DOHH2 (cell line): ENCODE measurements around the gene CBS.

Source experiments
- H3F3A ChIP-seq: fragments of 200-600 bp; sonication (generic), shearing (Covaris generic); 2 replicates; pipeline ENCODE4 v1.6.0; 2016; ENCODE audit warnings: antibody characterized with exemption, mild to moderate bottlenecking; ENCODE audit not compliant: control insufficient read depth, insufficient read depth
- H3K27ac ChIP-seq: fragments of 200-600 bp; sonication (generic); 2 replicates; pipeline ENCODE4 v1.5.1; 2014; ENCODE audit warnings: low read depth, mild to moderate bottlenecking, low read length, moderate library complexity
- H3K27me3 ChIP-seq: fragments of 200-600 bp; sonication (generic); 2 replicates; pipeline ENCODE4 v1.6.1; 2014; ENCODE audit warnings: mild to moderate bottlenecking, low read length, mixed read lengths; ENCODE audit not compliant: control insufficient read depth
- H3K36me3 ChIP-seq: fragments of 200-600 bp; sonication (generic); 2 replicates; pipeline ENCODE4 v1.6.1; 2014; ENCODE audit warnings: mild to moderate bottlenecking, low read length, moderate library complexity, mixed read lengths; ENCODE audit not compliant: control insufficient read depth
- H3K4me1 ChIP-seq: fragments of 200-600 bp; sonication (generic); 2 replicates; pipeline ENCODE4 v1.6.1; 2014; ENCODE audit warnings: mild to moderate bottlenecking, low read length, mixed read lengths; ENCODE audit not compliant: control insufficient read depth
- H3K4me2 ChIP-seq: fragments of 200-600 bp; sonication (generic); 2 replicates; pipeline ENCODE4 v1.6.0; 2014; ENCODE audit warnings: mild to moderate bottlenecking, low read length, moderate library complexity
- H3K4me3 ChIP-seq: fragments of 200-600 bp; sonication (generic); 2 replicates; pipeline ENCODE4 v1.5.1; 2014; ENCODE audit warnings: mild to moderate bottlenecking, low read length, mixed read lengths
- H3K79me2 ChIP-seq: fragments of 200-600 bp; sonication (generic); 2 replicates; pipeline ENCODE4 v1.6.1; 2014; ENCODE audit warnings: mild to moderate bottlenecking, low read length, mixed read lengths; ENCODE audit not compliant: control insufficient read depth
- H3K9me2 ChIP-seq: fragments of 200-600 bp; sonication (generic); replicated peaks from 2 replicates; pipeline ENCODE4 v1.6.1; 2014; ENCODE audit warnings: mild to moderate bottlenecking, low read length, mixed read lengths; ENCODE audit not compliant: control insufficient read depth
- H3K9me3 ChIP-seq: fragments of 200-600 bp; sonication (generic); 2 replicates; pipeline ENCODE4 v1.6.1; 2014; ENCODE audit warnings: antibody characterized with exemption, low read length, mixed read lengths; ENCODE audit not compliant: control insufficient read depth, insufficient read depth
- H4K20me1 ChIP-seq: fragments of 200-600 bp; sonication (generic); 2 replicates; pipeline ENCODE4 v1.6.0; 2014; ENCODE audit warnings: low read depth, mild to moderate bottlenecking, antibody characterized with exemption, low read length, moderate library complexity; ENCODE audit not compliant: control insufficient read depth, insufficient read depth
- CTCF ChIP-seq: fragments of 200-600 bp; sonication (generic); IDR thresholded peaks from one replicate; pipeline ENCODE4 v1.5.1; 2014; ENCODE audit warnings: antibody characterized with exemption, mild to moderate bottlenecking, low read depth, low read length; ENCODE audit not compliant: poor library complexity, severe bottlenecking
- EZH2phosphoT487 ChIP-seq: fragments of 200-600 bp; sonication (generic); IDR thresholded peaks from 2 replicates; pipeline ENCODE4 v1.6.1; 2017; ENCODE audit warnings: borderline replicate concordance, mild to moderate bottlenecking, antibody characterized with exemption, low read length, moderate library complexity, mixed read lengths

CBS gene

GRCh38 chr21:43025636-43026180 lies 49.9 kb downstream of the CBS start:
- Histone ChIP-seq H3K27me3 (no peaks in the 10 kb centered on the region), H3K9me3 (no peaks in the 10 kb centered on the region), H3K4me3 (no peak overlapping the region), H3F3A (no peaks in the 10 kb centered on the region), H3K4me1 (peaks cover 5% of the 10 kb centered on the region), H3K36me3 (peaks cover 24% of the 10 kb centered on the region), H4K20me1 (no peaks in the 10 kb centered on the region), H3K9me2 (no peaks in the 10 kb centered on the region), H3K79me2 (no peaks in the 10 kb centered on the region), H3K27ac (no peak overlapping the region), H3K4me2 (no peak overlapping the region)
- TF ChIP-seq CTCF (no peak), EZH2phosphoT487 (no peak)

- no peaks in the 10 kb centered on the region for H4K20me1 ChIP-seq
- no peaks in the 10 kb centered on the region for H3K27me3 ChIP-seq
- no peak overlapping the region for H3K4me3 ChIP-seq
- 0 out of 2 replicates have a peak, but pooled peaks cover 3% of the 10 kb centered on the region for H3F3A ChIP-seq
- H3K9me2 ChIP-seq, result no peaks in the 10 kb centered on the region
- no peak overlapping the region for H3K4me2 ChIP-seq
- H3K27ac ChIP-seq, result no peak overlapping the region
- TF ChIP-seq CTCF, result no peak
- peaks cover 16% of the 10 kb centered on the region for H3K4me1 ChIP-seq
- H3K36me3 ChIP-seq, result peaks cover 29% of the 10 kb centered on the region
- H3K9me3 ChIP-seq, result no peaks in the 10 kb centered on the region
- H3K79me2 ChIP-seq, result no peaks in the 10 kb centered on the region
Observed at GRCh38 chr21:43024439-43025136, 51.0 kb downstream of the CBS start.

GRCh38 chr21:43023175-43023574 lies 52.5 kb downstream of the CBS start:
- Histone ChIP-seq H3K79me2 (no peaks in the 10 kb centered on the region), H4K20me1 (no peaks in the 10 kb centered on the region), H3K27me3 (no peaks in the 10 kb centered on the region), H3K4me2 (no peak overlapping the region), H3K9me3 (no peaks in the 10 kb centered on the region), H3K4me1 (peaks cover 24% of the 10 kb centered on the region), H3K27ac (no peak overlapping the region), H3K4me3 (no peak overlapping the region), H3K36me3 (peaks cover 24% of the 10 kb centered on the region), H3K9me2 (no peaks in the 10 kb centered on the region), H3F3A (0 out of 2 replicates have a peak, but pooled peaks cover 3% of the 10 kb centered on the region)
- TF ChIP-seq EZH2phosphoT487 (no peak), CTCF (no peak)
